Progenitor cell of endocrine pancreas (in vitro differentiated cells): ENCODE measurements around the gene AXIN2. TPM values are rescaled to one million over a fixed set of nuclear protein-coding genes. Genes with fewer than 3 reads are reported as not detected.

ENCODE experiments used
- DNase-seq: peaks from one replicate; pipeline ENCODE4 v3.0.0; 2021; ENCODE audit warnings: low spot score; ENCODE audit not compliant: unreplicated experiment
- H3K27ac Mint-ChIP-seq: 2 replicates; pipeline ENCODE4 v1.8.0; 2021; ENCODE audit warnings: mild to moderate bottlenecking, moderate library complexity, mixed read lengths
- H3K27me3 Mint-ChIP-seq: 2 replicates; pipeline ENCODE4 v1.8.0; 2021; ENCODE audit warnings: mixed read lengths
- H3K36me3 Mint-ChIP-seq: 2 replicates; pipeline ENCODE4 v1.8.0; 2022; ENCODE audit warnings: mixed read lengths; ENCODE audit not compliant: insufficient read depth
- H3K4me1 Mint-ChIP-seq: 2 replicates; pipeline ENCODE4 v1.8.0; 2021; ENCODE audit warnings: low read depth, mixed read lengths
- H3K4me3 Mint-ChIP-seq: 2 replicates; pipeline ENCODE4 v1.8.0; 2021; ENCODE audit warnings: low read depth, mild to moderate bottlenecking, moderate library complexity, mixed read lengths
- H3K9me3 Mint-ChIP-seq: 2 replicates; pipeline ENCODE4 v1.8.0; 2021; ENCODE audit warnings: low read depth, mixed read lengths
- total RNA-seq: library from RNA; stranded (reverse); gene quantifications from 2 replicates; pipeline ENCODE4 v1.2.1, GENCODE V29; 2021
- TF ChIP-seq, protein P1 (sequence below): fragments of 200-600 bp; sonication (generic); IDR thresholded peaks from one replicate; pipeline ENCODE4 v1.5.0; 2021; ENCODE audit warnings: antibody characterized with exemption, mild to moderate bottlenecking; ENCODE audit not compliant: unreplicated experiment

The AXIN2 gene
- total RNA-seq, 1 donor from 2014 or later = 10.2 TPM

DNA sequence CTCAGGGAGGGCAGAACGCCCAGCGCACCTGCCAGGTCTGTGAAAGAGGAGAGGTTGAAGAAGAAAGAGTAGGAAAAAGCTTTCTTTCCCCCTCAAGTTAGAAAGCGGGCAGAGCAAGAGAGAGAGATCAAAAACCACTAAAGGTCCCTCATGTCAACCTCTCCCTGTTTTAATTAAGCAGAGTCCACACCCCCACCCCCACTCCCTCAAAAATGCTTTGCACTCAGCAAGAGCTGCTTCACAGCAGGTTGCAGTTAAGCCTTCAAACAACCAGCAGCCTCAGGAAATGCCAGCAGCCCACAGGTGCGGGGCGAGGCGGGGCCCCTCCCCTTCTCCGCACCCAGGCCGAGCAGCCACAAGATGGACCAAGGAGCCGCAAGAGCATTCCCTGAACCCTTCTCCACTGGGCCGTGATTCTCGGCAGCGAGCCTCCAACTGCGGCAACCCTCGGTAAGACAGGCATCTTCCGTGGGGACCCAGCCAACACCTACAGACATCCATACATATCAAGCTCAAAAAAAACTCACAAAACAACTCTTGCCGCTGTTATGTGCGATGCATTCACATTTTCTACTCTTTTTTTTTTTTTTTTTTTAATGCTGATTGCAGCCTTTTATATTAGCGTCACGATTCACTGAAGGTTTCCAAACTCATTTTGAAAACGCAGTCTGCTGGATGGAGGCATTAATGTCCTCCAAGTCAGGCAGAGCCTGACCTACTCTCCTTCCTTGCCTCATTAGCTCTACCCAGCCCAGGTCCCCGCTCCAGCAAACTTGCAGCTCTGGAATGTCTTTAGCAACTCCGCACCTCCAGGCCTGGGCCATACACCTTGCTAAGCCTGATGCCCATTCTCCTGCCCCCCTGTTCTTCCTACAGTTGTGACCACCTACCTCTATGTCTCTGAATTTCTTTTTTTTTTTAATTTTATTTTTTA is 66.1 kb downstream of the AXIN2 start:
- TF ChIP-seq, protein P1, sequence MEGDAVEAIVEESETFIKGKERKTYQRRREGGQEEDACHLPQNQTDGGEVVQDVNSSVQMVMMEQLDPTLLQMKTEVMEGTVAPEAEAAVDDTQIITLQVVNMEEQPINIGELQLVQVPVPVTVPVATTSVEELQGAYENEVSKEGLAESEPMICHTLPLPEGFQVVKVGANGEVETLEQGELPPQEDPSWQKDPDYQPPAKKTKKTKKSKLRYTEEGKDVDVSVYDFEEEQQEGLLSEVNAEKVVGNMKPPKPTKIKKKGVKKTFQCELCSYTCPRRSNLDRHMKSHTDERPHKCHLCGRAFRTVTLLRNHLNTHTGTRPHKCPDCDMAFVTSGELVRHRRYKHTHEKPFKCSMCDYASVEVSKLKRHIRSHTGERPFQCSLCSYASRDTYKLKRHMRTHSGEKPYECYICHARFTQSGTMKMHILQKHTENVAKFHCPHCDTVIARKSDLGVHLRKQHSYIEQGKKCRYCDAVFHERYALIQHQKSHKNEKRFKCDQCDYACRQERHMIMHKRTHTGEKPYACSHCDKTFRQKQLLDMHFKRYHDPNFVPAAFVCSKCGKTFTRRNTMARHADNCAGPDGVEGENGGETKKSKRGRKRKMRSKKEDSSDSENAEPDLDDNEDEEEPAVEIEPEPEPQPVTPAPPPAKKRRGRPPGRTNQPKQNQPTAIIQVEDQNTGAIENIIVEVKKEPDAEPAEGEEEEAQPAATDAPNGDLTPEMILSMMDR = no peak
- peak; percentile 21 for DNase-seq
- Mint-ChIP-seq H3K4me3 (no peak overlapping the region), H3K9me3 (no peaks in the 10 kb centered on the region), H3K27ac (peak overlapping the region; percentile 58), H3K4me1 (peaks cover 5% of the 10 kb centered on the region), H3K27me3 (peaks cover 14% of the 10 kb centered on the region), H3K36me3 (no peaks in the 10 kb centered on the region)

DNA sequence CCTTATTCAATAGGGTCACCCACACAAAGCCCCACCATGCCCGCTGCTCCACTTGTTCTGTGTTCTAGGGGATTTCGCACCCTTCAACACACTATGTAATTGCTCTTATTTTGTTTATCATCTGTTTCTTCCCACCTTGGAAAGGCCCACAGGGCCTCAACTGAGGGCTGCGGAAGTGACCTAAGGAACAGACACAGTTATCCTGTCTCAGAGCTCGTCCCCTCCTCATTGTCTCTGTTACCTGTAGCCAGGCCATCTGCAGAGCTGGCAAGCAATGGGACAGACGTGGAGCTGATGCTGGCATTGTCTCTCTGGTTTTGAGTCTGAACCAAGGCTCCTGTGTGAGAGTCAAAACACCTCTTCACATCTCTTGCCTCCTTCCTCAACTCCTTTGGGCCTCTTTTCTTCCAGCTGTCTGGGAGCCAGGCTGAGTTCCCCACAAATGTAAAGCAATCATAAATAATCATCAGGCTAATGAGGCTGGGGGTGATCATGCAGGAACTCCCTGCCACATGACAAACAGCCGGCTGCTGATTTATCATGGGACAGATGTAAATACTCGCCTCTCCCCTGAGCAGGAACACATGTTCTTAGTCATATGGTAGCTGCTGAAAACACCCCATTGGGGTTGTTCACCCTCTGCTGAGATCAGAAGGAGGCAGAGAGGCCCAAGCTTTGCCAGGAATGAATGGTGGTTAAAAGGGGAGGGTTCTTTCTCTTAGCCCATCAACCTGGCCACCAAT is 71.9 kb downstream of the AXIN2 start:
- Mint-ChIP-seq H3K4me3 (no peak overlapping the region), H3K9me3 (no peaks in the 10 kb centered on the region), H3K27me3 (peaks cover 16% of the 10 kb centered on the region), H3K4me1 (peaks cover 3% of the 10 kb centered on the region), H3K27ac (no peak overlapping the region), H3K36me3 (no peaks in the 10 kb centered on the region)
- TF ChIP-seq, protein P1 = no peak
- no peak for DNase-seq

DNA sequence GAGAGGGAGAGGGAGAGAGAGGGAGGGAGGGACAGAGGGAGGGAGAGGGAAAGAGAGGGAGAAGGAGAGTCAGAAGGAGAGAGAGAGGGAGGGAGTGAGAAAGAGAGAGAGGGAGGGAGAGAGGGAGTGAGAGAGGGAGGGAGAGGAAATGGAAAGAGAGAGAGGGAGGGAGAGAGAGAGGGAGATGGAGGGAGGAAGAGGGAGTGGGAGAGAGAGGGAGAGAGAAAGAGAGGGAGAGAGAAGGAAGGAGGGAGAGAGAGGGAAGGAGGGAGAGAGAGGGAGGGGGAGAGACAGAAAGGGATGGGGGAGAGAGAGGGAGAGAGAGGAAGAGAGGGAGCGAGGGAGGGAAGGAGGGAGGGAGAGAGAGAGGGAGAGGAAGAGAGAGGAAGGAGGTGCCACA is 72.8 kb downstream of the AXIN2 start:
- H3K9me3 Mint-ChIP-seq = no peaks in the 10 kb centered on the region
- peaks cover 3% of the 10 kb centered on the region for H3K4me1 Mint-ChIP-seq
- no peak for DNase-seq
- no peak overlapping the region for H3K27ac Mint-ChIP-seq
- H3K27me3 Mint-ChIP-seq = peaks cover 16% of the 10 kb centered on the region
- H3K36me3 Mint-ChIP-seq = no peaks in the 10 kb centered on the region
- H3K4me3 Mint-ChIP-seq = no peak overlapping the region
- TF ChIP-seq, protein P1 = no peak

DNA sequence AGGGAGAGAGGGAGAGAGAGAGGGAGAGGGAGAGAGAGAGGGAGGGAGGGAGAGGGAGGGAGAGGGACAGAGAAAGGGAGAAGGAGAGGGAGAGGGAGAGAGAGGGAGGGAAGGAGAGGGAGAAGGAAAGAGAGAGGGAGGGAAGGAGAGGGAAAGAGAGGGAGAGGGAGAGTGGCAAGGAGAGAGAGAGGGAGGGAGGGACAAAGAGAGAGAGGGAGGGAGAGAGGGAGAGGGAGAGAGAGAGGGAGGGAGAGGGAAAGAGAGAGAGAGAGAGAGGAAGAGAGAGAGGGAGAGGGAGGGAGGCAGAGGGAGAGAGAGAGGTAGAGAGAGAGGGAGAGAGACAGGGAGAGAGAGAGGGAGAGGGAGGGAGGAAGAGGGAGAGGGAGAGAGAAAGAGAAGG is 73.5 kb downstream of the AXIN2 start:
- Mint-ChIP-seq H3K4me3 (no peak overlapping the region), H3K27me3 (peaks cover 16% of the 10 kb centered on the region), H3K27ac (no peak overlapping the region), H3K4me1 (peaks cover 3% of the 10 kb centered on the region), H3K9me3 (peaks cover 4% of the 10 kb centered on the region), H3K36me3 (no peaks in the 10 kb centered on the region)
- TF ChIP-seq, protein P1 = no peak
- no peak for DNase-seq

DNA sequence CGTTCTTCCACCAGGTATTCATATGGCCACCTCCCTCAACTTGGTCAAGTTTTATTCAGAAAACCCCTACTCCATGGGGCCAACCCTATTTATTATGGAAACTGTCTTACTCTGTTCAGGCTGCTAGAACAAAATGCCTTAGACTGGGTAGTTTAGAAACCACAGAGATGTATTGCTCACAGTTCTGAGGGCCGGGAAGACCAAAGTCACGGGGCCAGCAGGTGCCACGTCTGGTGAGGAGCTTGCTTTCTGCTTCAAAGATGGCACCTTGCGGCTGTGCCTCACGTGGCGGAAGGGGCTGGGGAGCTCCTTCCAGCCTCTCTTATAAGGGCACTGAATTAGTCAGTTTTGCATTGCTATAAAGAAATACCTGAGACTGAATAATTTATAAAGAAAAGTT is 74.3 kb downstream of the AXIN2 start:
- TF ChIP-seq, protein P1 = no peak
- H3K36me3 Mint-ChIP-seq = no peaks in the 10 kb centered on the region
- no peak for DNase-seq
- no peak overlapping the region for H3K4me3 Mint-ChIP-seq
- H3K27me3 Mint-ChIP-seq = peaks cover 16% of the 10 kb centered on the region
- no peak overlapping the region for H3K27ac Mint-ChIP-seq
- peaks cover 4% of the 10 kb centered on the region for H3K9me3 Mint-ChIP-seq
- H3K4me1 Mint-ChIP-seq = peaks cover 3% of the 10 kb centered on the region
